Left renal cortex interstitium (tissue), 4 donors: ENCODE data around the gene ATP6V1F. TPM values are rescaled to one million over a fixed set of nuclear protein-coding genes. Genes with fewer than 3 reads are reported as not detected.
A peak's percentile ranks its signal among the peaks of the same experiment; 100 is the strongest.

ENCODE experiments used
- DNase-seq, 4 donors: peaks; one replicate each; pipeline ENCODE4 v3.0.0-alpha.2; 2013; ENCODE audit warnings: low read depth in 4 of 4, low spot score in 2 of 4, missing footprints in 1 of 4
- polyA plus RNA-seq, 4 donors: library from polyadenylated mRNA; unstranded; fragments of 120-200 nt; gene quantifications; one replicate each; pipeline ENCODE4 v1.2.1, GENCODE V29; 2013; ENCODE audit not compliant: insufficient read length in 4 of 4

Gene ATP6V1F
- polyA plus RNA-seq, 4 donors: 228 to 254 (median 236) TPM

DNA sequence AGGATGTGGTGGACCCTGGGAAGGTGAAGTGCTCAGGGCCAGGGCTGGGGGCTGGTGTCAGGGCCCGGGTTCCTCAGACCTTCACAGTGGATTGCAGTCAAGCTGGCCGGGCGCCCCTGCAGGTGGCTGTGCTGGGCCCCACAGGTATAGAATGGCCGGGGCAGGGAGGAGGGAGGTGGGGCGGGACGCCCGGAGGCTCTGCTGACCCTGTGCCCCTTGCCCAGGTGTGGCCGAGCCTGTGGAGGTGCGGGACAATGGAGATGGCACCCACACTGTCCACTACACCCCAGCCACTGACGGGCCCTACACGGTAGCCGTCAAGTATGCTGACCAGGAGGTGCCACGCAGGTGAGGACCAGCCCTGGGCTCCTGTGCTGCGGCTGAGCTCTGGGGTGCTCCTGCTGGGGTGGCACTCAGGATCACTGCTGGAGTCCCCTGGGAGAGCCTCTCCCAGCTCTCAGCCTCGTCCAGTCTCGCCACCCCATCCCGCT is 14.9 kb upstream of the ATP6V1F start:
- DNase-seq: no peak

DNA sequence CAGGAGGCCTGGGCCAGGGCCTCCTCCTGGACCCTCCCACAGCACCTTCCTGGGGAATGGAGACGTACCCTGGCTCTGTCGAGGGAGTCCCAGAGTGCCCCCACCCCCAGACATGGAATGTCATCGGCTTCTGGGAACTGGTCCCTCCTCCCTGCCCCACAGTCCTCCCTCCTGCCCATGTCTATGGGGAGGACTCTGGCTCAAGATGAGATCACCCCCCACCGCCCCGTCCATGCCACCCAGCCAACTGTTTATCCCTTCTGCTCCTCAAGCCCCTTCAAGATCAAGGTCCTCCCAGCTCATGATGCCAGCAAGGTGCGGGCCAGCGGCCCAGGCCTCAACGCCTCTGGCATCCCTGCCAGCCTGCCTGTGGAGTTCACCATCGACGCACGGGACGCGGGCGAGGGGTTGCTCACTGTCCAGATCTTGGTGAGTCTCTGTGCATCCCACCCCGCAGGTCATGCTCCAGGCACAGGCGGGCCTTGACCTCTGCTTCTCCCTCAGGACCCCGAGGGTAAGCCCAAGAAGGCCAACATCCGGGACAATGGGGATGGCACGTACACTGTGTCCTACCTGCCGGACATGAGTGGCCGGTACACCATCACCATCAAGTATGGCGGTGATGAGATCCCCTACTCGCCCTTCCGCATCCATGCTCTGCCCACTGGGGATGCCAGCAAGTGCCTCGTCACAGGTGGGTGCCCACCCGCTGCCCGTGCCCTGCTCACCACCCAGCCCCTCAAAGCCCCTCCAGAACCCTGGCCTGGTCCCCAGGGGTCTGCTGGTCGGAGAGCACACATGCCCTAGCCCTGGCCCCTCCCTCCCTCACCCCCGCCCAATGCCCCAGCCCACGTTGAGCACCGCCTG is 14.1 kb upstream of the ATP6V1F start:
- no peak for DNase-seq

DNA sequence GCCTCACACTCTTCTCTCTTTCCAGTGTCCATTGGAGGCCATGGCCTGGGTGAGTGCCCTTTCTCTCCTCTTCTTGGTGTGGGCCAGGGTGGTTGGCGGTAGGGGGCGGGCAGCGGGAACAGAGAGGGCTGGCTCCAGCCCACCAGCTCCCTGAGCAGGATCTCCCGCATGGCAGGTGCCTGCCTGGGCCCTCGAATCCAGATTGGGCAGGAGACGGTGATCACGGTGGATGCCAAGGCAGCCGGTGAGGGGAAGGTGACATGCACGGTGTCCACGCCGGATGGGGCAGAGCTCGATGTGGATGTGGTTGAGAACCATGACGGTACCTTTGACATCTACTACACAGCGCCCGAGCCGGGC is 13.5 kb upstream of the ATP6V1F start:
- DNase-seq: no peak

DNA sequence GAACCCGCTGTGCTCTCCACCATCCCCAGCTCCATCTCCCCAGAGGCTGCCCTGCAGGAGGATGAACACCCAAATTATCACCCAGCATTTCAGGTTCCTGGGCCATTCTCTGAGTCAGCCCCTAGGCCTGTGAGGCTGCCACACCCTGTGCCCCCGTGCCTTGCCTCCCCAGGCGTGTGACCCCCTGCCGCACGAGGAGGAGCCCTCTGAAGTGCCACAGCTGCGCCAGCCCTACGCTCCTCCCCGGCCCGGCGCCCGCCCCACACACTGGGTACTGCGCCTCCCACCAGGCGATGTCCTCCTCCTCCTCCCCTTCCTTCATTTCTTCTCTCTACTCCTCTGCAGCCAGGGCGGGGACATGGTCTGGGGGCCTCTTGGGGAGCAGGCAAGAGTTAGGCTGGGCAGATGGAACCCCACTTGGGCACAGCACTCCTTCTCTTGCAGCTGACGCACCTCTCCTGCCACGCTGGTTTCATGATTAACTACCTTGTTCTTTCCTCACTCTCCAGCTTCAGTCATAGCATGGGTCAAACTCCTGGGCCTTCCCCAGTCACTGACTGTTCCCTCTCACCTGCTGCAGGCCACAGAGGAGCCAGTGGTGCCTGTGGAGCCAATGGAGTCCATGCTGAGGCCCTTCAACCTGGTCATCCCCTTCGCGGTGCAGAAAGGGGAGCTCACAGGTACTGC is 12.7 kb upstream of the ATP6V1F start:
- no peak for DNase-seq

DNA sequence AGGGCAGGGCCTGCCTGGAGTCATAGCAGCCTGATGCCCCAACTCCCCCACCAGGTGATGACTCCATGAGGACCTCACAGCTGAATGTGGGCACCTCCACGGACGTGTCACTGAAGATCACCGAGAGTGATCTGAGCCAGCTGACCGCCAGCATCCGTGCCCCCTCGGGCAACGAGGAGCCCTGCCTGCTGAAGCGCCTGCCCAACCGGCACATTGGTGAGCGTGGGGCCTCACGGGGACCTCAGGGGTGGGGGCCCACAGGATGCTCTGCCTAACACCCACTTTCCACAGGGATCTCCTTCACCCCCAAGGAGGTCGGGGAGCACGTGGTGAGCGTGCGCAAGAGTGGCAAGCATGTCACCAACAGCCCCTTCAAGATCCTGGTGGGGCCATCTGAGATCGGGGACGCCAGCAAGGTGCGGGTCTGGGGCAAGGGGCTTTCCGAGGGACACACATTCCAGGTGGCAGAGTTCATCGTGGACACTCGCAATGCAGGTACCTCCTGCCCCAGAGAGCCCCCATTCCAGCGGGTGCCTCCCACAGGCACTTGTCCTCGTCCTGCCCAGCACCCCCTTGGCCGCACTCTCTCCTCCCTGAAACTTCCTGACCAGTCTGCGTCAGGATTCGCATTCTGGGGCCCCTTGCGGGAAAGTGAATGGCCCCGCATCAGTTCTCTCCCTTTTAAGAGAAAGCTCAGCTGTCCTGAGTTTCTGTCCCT is 10.0 kb upstream of the ATP6V1F start:
- DNase-seq: no peak

DNA sequence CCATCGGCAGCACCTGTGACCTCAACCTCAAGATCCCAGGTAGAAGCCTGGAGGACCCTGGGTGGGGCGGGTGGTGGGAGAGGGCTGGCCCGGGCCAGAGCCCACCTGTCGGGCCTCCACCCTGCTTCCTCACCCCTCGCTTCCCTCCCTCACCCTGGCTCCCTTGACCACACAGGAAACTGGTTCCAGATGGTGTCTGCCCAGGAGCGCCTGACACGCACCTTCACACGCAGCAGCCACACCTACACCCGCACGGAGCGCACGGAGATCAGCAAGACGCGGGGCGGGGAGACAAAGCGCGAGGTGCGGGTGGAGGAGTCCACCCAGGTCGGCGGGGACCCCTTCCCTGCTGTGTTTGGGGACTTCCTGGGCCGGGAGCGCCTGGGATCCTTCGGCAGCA is 8.9 kb upstream of the ATP6V1F start:
- no peak for DNase-seq

DNA sequence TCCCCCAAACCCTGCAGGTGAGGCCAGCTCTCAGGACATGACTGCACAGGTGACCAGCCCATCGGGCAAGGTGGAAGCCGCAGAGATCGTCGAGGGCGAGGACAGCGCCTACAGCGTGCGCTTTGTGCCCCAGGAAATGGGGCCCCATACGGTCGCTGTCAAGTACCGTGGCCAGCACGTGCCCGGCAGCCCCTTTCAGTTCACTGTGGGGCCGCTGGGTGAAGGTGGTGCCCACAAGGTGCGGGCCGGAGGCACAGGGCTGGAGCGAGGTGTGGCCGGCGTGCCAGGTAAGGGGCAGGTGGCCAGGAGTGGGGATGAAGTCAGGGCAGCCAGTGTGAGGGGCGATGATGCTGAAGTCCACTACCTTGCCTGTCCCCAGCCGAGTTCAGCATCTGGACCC is 8.3 kb upstream of the ATP6V1F start:
- no peak for DNase-seq

DNA sequence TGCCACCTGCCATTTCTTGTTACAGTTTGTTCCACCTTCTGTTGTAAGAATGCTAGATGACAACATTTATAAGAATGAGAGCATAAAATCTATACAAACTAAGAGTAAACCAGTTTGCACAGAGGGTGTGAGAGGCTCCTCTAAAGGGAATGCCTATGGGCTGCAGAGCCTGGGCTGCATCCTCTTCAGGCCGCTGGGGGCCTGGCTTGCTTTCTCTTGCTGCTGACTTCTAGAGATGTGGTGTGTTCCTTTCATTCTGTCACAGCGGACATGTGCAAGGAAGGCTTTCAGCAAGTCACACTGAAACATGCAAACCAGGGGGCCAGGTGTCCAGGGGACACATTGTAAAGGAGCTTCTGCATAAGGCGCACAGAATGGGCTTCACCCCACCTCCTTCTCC is 7.1 kb upstream of the ATP6V1F start:
- no peak for DNase-seq

DNA sequence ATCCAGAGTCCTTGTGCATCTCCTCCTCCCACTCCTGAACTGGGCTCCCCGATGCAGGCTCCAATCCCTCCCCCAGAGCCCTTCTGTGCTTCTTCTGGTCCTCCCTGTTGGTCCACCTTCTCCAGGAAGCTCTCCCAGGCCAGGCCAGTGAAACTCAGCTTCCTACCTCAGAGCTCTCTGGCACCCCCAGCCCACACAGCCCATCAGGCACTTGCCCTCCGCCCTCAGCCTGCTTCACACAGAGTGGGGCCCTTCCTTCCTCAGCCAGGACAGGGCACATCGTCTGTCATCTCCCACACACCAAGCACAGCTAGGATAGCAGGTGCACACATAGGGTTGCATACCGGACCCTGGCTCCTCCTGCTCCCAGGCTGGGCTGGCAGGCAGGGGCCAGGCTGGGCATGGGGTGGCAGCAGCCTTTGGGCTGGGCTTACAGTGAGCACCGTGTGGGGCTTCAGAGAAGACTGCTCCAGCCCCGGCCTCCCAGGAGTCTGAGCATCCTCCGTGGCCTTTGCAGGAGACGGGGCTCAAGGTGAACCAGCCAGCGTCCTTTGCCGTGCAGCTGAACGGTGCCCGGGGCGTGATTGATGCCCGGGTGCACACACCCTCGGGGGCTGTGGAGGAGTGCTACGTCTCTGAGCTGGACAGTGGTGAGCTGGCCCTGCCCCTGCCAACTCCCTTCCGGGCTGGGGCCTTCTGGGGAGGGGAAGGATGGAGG is 6.5 kb upstream of the ATP6V1F start:
- DNase-seq: no peak

DNA sequence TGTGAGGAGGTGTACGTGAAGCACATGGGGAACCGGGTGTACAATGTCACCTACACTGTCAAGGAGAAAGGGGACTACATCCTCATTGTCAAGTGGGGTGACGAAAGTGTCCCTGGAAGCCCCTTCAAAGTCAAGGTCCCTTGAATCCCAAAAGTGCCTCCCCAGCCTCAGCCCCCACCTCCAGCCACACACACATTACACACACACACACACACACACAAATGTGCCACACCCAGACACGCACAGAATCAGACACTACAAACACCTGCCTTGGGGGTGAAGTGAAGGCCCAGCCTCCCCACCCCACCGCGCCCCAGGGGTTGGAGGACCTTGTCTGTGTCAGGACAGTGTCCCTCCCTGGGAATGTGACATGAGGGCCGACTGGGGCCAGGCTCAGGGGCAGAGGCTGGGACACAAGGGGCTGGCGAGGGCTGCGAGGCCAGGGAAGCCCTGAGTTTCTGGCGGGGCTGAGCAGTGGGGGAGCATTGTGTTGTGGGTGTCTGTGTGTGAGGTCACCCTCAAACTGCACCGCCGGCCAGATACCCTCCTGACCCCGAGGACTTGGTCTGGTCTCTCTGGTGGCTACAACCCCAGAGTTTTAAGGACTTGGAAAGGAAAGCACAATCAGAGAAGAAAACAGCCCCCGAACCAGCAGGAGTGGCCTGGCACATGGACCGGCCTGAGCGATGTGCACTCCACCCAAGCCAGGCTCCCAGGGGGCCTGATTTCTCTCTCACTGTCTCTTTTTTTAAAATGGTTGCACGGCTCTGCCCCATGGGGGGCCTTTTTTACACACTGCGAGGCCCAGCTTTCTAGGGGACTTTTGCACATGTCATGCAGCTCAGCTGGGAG is 4.0 kb upstream of the ATP6V1F start:
- no peak for DNase-seq

DNA sequence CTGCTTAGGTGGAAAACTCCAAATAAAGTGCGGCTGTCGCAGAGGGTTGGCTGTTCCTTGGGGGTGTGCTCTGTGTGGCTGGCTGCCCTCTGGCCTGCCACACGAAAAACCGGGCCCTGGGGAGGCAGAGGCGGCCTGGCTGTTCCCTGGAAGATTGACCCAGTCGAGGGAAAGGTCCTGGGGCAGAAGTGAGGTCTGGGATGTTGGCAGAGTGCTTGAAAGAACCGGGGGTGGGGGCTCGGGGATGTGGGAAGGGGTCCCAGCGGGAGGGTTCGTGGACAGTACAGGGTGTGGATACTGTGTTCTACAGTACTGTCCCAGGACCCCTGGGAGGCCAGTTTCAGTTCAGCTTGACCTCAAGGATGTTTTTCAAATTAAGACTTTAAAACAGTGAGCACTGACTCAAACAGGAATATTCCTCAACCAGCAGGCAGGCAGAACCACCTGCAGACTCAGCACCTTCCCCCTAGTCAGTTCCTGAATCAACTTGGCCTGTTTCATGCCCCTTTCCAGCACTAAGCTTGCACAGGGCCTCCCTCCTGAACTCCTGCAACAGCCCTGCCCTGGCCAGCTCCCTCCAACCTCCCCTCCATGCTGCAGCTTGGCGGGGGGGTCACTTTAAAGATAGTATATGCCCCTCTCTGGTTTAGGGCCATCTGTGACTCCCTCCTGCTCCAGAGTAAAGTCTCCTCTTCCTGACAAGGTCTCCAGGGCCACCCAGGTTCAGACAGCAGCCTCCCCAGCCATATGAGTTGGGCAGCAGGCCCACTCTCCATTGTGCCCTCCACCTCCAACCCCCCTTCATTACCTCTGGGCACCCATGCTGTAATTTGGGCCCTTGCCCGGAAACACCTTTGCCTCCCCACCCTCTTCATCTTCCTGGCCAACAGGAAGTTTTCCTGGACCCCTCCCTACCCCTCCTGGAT is 3.2 kb upstream of the ATP6V1F start:
- no peak for DNase-seq

DNA sequence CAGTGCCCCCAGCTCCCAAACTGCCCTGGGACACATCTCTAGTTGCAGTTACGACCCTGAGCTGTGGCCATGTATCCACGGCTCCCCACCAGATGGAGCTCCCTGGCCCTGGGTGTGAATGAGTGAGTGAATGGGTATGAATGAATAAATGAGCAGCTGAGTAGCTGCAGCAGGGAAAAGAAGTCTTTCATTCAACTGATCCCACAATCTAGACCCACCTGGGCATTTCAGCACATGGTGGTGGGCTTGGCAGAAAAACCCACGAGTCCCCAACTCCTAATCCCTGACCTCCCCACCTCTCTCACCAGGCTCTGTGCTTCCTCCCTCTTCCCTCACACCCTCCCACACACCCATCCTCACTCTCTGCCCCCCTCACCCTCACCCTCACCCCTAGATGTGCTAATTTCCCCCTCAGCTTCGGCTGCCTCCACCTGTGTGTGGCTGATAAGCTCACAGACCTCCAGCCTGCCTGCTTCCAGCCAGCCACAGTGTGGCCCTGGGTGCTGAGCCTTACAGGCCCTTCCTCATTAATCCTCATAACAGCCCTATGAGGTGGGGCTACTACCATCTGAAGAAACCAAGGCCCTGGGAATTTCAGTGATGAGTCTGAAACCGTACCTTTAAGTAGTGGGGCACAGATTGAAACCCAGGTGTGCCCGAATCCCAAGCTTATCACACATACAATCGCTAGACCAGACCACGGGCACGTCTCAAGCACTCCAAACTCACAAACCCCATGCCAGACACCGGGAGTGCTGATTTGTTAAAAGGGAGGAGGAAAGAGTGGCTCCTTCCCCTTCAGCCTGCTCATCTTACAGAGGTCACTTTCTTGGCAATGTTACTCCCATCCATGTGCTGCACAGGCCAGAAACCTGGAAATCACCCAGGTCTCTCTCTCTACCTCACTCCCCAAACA is 2.2 kb upstream of the ATP6V1F start:
- no peak for DNase-seq

DNA sequence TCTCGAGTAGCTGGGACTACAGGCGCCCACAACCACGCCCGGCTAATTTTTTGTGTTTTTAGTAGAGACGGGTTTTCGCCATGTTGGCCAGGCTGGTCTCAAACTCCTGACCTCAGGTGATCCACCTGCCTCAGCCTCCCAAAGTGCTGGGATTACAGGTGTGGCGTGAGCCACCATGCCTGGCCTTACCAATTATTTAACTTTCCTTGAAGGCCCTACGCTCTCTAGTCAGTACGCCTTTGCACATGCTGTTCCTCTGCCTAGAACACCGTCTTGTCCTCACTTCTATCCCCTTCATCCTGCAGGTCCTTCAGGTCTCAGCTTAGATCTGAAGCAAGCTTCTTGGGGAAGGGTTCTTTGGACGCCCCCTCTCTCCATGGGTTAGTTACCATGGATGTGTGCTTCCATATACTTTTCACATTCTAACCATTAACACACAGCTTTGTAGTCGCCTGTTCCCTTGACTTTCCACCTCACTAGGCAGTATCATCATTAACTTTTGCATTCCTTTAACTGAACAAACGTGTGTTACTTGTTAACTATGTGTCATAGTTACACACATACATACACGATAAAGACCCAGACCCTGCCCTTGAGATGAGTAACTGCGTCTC is 592 bp upstream of the ATP6V1F start:
- DNase-seq: no peak

DNA sequence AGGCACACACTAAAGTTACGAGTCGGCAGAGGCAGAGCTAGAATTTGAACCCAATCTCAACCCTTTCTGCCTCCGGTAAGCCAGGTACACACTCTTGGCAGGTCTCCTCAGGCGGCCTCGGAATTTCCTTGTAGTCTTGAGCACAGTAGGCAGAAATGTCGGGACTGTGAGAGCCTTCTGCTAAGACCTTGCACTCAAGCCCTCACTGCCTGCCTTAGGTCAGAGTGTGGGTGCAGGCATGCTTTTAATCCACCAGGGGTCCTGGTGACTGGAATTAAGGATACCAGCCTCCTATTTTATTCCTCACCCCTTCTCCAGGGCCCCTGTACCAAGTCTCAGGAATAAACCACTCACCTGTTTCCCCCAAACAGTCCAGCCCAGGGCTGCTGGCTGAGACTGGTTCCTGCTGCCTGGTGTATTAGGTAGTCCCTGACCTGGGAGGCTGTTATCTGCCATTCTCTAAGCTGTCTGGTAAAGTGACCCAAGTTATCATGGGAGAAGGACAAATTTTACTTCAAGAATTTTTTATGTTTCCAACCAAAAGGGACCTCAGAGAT is 855 bp downstream of the ATP6V1F start:
- peak in 1 of 4 donors; percentile 39 for DNase-seq

DNA sequence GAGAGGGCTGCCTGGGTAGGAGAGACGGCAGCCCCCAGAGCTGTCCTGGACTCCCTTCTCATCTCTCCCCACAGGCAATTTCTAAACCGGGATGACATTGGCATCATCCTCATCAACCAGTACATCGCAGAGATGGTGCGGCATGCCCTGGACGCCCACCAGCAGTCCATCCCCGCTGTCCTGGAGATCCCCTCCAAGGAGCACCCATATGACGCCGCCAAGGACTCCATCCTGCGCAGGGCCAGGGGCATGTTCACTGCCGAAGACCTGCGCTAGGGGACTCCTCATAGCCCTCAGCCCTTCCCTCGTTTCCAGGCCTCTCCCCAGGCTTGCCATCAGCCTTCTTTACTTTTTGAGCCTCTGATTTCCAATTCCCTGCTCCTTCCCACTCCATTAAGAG is 2.6 kb downstream of the ATP6V1F start:
- DNase-seq: no peak

DNA sequence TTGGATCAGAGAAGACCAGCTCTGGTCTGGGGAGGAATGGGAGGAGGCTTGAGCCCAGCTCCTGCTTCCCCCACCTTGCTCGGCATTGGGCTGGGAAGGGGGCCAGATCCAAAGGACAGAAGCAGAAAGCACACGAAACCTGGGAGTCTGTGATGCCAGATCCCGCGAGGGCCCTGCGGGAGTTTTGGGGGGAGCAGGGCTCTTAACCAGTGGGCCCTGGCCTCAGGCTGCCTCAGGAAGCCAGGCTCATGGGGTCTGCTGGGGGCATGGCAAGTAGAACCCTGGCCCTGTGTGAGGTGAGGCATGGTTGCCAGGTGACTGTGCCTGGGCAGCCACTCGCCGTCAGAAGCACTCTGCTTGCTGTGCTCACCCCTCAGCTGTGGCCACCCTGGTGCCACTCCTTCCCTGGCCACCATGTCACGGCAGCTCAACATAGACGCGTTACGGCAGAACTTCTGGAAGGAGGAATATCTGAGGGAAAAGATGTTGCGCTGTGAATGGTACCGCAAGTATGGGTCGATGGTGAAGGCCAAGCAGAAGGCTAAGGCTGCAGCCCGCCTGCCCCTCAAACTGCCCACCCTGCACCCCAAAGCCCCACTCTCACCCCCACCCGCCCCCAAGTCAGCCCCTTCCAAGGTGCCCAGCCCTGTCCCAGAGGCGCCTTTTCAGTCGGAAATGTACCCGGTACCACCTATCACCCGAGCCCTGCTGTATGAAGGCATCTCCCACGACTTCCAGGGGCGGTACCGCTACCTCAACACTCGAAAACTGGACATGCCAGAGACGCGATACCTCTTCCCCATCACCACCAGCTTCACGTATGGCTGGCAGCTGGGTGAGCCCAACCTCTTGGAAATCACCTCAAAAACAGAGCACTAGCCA is 3.6 kb downstream of the ATP6V1F start:
- no peak for DNase-seq
